Right lung (tissue), 5 donors: ENCODE results near the gene IRS2. TPM values are rescaled to one million over a fixed set of nuclear protein-coding genes. Genes with fewer than 3 reads are reported as not detected.
A peak's percentile ranks its signal among the peaks of the same experiment; 100 is the strongest.

Experiments
- DNase-seq, 2 donors: peaks; one replicate each; pipeline ENCODE4 v3.0.0-alpha.2; 2013
- polyA plus RNA-seq, 5 donors: library from polyadenylated mRNA; unstranded; fragments of 120-200 nt; gene quantifications; one replicate each; pipeline versions ENCODE4 v1.2.1 to v1.2.3, GENCODE V29; 2013; ENCODE audit warnings: inconsistent platforms in 1 of 5, low replicate concordance in 1 of 5; ENCODE audit not compliant: insufficient read length in 5 of 5, insufficient read depth in 1 of 5

Gene IRS2
- polyA plus RNA-seq, 5 donors, result 4.3 to 7.6 (median 6.8) TPM

DNA sequence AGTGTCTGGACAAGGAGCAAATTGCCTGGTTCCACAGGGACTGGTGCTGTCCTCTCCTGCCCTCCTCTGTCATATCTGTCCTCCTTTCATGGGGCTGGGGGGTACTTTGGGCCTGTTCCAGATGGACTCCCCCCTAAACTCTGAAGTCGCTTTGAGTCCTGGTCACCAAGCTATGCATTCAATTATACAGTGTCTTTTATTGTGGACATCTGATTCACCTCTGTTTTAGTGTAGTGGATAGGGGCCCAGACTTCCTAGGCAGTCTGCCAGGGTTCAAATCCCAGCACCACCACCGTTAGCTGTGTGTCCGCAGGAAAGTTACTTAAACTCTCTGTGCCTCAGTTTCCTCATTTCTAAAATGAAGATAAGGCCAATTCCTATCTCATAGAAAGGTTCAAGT is 21.0 kb upstream of the IRS2 start:
- no peak for DNase-seq

DNA sequence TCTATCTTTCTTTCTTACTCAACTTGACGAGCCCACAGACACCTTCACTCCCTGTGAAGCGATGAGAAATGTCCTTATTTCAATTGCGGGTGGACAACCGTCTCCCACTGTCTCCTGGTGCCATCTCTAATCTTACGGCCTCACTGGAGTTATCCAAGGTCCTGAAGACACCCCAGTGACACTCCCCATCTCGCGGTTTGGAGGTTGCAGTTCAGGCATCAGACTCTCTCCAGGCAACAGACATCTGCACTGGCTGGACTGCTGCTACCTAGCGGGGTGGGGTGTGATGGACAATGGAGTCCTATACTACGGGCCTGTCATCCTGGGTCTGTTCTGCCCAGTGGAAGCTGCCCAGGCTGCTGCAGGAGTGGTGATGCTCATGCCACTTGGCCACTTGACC is 18.3 kb upstream of the IRS2 start:
- DNase-seq, result no peak

DNA sequence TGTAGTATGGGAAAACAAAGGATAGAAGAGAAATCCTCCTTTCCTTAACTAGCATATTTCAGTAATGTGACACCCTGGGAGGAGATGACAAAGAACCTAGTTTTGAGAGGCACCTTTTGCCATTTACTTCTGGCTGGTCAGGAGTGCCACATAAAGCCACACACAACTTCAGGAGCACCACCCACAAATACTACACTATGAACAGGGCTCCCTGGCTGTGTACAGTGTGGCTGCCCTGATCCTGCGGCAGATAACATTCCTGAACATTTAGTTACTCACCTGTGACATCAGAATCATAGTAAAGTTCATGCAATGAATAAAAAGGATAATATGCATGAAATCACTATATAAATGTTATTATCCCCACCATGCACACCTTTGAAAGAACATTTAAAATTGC is 17.4 kb upstream of the IRS2 start:
- no peak for DNase-seq

DNA sequence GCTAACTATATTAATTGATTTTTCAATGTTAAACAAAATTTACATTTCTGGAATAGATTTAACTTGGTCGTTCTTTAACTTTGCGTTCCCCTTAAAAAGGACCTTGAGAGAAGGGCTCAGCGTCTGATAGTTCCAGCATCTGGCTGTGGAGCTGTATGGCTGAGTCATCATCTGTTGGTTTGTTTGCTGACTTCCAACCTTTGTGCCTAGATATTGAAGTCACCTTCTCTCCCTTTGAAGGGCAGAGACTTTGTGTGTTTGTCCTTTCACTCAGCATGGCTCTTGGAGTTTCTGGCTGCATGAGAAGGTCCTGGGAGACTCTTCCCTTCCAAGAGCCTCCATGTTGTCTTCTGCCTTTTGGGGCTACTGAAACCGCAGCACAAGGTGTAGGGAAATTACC is 16.6 kb upstream of the IRS2 start:
- DNase-seq, result no peak

DNA sequence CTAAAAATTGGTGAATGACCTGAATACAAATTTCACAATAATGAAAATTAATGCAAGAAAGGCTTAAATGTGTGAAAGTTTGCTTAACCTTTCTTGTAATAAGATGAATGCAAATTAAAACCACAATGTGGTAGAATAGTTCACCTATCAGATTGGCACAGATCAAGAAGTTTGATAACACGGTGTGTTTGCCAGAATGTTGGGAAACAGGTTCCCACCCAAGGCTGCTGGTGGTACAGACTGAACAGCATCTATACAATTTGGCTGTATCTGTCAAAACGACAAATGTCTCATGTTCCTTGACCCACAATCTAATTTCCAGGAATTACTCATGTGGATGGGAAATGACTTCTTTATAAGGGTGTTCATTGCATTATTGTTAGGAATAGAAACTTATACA is 8.6 kb upstream of the IRS2 start:
- DNase-seq, result no peak

DNA sequence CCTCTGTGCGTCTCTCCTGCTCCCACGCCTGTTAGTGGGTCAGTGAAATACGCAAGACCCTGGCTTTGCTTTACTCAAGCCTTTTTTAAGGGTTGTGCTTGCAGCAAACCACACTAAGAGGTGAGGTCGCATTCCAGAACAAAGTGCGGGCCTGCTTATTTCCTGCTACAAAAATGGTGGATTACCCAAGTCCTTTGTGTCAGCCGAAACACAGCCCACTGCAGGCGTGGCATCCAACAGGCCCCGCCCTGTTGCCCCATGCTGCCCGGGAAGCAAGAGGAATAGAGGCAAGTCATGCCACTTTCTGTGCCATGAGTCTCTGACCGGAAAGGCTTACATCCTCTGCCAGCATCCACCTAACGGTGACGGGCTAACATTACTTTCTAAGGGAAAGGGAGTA is 7.7 kb upstream of the IRS2 start:
- DNase-seq, result no peak

DNA sequence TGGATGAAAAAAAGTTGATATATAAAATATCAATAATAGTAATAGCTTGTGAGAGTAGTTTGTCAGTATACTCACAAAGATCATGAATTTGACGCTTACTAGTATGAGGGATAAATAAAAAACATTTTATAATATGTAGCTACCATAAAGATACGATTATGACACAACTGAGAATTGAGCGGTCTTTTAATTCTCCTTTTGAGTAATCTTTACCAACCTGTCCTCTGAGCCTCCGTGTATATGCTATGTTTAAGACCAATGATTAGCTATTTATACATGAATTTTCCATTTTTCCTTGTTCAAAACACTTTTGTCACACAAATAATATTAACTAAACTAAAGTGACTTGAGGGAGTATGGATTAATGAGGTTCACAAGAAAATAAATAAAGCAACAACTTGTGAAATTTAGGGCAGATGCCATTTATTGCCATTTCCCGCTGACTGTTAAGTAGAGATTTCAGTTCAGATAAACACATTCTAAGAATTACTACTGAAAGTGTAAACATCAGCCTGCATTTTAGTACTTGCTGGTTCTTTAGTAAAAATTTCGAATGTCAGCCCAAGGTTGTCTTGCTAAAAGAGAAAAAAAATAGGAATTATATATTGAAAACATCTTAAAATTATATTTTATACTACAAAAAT is 6.2 kb upstream of the IRS2 start:
- no peak for DNase-seq

DNA sequence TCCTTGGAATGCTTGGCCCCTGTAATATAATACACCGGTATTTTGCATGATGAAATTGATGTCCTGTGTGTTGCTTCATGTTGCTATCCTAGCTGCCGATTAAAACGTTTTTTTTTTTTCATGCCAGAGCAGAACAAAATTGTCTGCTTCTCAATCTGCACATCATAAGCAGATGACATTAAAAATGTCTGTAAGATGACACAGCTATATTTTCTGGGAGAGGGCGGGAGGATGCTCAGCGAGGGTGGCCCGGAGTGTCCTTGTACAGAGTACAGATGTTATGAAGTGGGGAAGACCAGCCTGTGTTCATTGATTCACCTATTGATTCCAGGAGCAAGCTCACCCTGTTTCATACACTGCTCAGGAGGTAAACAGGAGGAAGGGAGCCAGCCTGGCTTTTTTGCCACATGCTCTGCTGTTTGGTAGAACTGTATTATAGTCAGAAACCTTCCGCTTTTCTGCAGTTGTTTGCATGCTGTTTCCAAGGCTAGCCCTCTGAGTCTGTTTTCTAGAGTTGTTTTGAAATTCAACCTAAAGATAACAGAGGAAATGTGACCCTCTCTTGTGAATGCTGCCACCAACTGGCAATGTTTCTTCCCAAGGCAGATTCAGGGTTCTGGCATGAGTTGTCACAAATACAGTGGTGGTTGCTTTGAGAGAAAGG is 4.7 kb upstream of the IRS2 start:
- DNase-seq, result peak; percentile 29 to 47

DNA sequence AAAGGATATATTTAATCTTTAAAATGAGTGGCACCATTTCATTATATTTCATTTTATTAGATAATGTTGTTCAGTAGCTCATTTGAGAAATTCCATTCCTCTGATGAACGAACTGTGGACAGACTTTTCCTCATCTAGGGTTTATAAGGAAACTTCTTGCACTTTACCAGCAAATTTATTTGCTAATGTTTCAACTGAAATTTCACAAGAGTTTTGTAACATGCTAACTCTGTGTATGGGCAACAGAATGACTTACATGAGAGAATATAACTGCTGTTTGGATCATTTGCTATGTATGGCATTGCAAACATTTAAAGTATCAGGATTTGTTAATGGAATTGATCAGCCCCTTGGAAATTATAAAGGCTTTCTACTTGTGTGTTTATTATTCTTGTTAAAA is 3.7 kb upstream of the IRS2 start:
- DNase-seq, result no peak

DNA sequence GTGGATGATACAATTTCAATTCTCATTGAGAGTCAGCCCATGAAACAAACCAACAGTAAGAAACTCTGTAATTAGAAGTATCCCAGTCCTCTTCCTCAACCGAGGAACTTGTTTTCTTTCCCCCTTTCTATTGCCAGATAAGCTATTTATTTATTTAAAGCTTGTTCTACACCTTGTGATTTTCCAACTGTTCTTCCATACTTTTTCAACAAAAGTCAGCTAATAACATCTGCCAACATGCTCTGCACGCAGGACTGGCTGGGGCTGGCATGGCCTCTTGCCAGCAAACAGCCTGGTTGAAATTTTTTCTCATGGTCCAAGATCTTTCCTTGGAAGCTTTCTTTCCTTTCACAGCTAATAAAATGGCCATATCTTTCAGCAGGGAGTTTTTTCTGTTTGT is 2.9 kb upstream of the IRS2 start:
- DNase-seq, result no peak

DNA sequence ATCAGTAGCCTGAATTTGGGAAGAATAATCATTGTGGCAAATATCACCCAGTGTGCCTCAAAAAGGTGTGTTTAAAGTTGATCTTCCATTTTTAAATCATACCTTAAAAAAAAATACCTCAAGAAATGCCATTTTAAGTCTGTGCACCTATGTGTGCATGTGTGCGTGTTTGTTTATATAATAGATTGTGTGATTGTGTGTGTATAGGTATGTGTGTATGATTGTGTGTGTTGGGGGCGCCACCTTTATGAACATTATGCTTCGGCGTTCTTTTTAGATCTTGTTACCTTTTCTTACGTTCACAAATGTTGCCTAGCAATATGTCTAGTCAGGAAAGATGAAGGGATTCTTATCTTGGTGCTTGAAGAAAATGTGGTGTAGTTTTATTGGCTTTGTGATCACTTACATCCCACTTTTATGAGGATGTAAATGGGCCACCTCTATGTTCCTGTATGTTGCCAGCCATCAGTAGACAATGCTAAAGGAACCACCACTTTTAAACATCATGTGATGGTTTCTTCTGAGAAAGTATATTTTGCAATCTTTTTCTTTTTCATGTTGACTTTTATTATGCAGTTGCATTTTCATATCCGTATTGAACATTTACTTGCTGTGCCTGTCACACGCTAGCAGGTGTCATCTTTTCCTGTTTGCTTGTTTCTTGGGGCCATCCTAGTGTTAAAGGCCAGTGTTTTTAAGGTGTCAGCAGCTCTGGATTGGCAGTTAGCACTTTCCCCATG is 2.2 kb upstream of the IRS2 start:
- no peak for DNase-seq

DNA sequence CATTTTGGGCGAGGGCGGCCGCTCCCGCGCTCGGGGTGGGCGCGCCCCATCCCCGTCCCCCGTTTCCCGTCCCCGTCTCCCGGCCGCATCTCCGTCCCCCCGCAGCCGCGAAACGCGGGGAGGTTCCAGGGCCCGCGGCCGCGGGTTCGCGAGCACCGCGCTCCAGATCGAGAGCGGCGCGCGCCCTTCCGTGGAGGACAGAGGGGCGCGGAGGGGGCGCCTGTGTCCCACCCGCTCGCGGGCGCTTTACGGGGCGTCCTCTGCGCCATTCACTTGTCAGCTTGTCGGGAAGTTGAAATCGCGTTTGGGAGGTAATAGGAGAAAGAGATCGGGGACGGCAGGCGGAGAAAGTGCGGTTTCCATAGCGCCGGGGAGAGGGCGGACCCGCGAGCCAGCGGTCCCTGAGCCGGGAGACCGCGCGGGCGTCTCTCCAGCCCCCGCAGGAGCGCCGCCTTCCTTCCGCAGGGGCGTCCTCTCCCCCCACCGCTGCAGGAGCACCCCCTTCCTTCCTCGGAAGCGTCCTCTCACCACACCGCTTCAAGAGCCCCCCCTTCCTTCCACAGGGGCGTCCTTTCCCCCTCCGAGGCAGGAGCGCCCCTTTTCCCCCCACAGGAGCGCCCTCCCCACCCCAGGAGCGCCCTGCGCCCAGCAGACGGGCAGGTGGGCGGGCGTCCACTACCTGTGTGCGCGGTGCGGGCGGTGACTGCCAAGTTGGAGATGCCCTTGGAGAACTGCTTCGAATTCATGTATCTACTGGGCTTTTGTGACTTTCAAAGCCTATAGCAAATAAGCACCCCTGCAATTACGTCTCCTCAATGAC is 962 bp upstream of the IRS2 start:
- DNase-seq, result peak; percentile 42 to 54

DNA sequence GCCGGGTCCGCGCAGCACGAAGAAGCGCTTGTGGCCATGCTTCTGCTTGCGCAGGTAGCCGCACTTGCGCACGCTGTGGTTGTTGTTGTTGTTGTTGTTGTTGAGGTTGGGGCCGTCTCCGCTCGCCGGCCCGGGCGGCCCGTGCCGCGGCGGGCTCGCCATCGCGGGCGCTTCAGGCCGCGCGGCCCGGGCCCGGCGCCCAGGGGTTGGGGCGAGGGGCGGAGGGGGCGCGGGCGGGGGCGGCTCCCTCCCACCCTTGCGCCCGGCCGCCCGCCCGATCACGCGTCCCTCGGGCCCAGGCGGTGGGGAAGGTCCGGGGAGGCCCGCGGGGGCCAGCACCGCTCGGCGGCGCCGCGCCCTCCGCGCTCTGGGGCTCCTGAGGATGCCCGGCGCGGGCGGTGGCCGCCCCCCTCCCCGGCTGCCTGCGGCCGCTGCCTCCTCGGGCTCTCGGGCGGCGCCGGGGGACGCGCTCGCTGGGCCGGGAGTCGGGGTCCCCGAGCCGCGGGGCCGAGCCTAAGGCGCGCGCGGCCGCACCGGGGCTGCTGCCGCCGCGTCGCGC is 412 bp downstream of the IRS2 start:
- DNase-seq, result no peak

DNA sequence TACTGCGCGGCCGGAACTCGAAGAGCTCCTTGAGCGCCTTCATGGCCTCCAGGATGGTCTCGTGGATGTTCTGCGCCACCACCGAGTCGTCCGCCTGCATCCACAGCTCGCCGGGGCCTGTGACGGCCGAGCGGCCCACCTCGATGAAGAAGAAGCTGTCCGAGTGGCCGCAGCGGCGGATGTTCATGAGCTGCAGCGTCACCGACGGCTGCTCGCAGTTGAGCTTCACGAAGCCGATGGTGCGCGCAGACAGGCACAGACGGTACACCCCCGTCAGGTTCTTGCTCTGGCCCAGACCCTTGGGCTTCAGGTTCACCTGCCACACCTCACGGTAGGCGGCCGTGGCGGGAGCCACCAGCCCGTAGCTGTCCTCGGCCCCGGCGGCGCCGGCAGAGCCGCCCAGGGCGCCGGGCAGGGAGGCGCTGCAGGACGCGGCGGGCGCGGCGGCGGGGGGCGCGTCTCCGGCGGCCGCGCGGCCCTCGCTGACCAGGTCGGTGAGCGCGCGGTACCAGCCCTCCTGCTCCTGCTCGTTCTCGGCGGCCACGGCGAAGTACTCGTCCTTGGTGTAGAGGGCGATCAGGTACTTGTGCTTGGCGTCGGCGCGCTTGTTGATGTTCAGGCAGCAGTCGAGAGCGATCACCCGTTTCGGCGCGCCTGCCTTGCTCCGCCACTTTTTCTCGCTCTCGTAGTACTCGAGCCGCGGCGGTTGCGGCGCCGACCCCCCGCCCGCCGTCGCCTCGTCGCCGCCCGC is 1.1 kb downstream of the IRS2 start:
- peak; percentile 27 to 45 for DNase-seq

DNA sequence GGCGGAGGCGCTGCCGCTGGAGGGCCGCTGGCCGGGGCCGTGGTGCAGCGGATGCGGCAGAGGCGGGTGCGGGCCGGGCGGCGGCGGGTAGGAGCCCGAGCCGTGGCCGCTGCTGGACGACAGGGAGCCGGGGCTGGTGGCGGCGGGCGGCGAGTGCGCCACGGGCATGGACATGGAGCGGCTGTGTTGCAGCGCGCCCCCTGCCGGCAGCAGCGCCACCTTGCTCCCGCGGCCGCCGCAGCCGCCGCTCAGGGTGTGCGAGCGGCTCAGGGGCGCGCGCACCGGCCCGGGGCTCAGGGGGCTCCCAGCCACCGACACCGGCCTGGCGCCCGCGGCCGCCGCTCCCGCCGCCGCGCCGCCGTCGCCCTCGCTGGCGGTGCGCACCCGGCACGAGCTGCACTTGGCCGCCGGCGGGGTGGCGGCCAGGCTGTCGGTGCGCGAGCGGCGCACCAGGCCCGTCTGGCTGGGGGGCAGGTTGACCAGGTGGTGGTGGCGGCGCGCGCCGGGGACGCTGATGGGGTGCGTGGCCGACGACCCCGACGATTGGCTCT is 1.7 kb downstream of the IRS2 start:
- DNase-seq, result peak; percentile 49 to 61

DNA sequence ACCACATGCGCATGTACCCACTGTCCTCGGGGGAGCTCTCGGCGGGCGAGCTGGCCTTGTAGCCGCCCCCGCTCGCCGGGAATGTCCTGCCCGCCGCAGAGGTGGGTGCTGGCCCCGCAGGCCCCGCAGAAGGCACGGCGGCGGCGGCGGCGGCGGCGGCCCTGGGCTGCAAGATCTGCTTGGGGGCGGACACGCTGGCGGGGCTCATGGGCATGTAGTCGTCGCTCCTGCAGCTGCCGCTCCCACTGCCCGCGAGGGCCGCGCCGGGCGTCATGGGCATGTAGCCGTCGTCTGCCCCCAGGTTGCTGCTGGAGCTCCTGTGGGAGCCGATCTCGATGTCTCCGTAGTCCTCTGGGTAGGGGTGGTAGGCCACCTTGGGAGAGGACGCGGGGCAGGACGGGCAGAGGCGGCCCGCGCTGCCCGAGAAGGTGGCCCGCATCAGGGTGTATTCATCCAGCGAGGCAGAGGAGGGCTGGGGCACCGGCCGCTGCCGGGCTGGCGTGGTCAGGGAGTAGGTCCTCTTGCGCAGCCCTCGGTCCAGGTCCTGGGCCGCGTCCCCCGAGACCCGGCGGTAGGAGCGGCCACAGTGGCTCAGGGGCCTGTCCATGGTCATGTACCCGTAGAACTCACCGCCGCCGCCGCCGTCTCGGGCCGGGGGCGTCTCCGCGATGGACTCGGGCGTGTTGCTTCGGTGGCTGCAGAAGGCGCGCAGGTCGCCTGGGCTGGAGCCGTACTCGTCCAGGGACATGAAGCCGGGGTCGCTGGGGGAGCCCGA is 2.4 kb downstream of the IRS2 start:
- no peak for DNase-seq

DNA sequence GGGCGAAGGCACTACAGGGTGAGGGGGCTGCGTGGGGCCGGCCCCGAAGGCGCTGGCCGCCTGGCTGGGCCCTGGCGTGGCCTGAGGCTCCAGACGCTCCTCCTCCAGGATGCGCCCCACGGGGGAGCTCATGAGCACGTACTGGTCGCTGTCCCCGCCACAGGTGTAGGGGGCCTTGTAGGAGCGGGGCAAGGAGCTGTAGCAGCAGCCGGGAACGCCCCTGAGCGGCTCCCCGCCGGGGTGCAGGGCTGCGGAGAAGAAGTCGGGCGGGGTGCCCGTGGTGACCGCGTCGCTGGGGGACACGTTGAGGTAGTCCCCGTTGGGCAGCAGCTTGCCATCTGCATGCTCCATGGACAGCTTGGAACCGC is 3.0 kb downstream of the IRS2 start:
- DNase-seq, result no peak

DNA sequence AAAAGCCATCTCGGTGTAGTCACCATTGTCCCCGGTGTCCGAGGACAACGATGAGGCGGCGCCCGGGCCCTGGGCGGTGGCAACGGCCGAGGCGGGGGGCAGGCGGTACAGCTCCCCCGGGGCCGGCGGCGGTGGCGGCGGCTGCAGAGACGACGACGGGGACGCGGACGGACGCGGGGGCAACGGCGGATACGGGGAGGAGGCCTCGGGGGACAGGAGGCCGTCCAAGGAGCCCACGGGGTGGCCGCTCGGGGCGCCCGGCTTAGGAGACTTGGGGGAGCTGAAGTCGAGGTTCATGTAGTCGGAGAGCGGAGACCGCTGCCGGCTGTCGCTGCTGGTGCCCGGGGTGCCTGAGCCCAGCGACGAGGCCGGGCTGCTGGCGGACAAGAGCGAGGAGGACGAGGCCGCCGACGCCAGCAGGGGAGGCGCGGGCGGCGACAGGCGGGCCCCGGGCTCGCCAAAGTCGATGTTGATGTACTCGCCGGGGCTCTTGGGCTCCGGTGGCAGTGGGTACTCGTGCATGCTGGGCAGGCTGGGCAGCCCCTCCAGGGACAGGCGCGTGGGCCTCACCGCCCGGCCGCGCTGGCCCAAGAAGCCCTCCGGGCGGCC is 3.5 kb downstream of the IRS2 start:
- DNase-seq, result no peak

DNA sequence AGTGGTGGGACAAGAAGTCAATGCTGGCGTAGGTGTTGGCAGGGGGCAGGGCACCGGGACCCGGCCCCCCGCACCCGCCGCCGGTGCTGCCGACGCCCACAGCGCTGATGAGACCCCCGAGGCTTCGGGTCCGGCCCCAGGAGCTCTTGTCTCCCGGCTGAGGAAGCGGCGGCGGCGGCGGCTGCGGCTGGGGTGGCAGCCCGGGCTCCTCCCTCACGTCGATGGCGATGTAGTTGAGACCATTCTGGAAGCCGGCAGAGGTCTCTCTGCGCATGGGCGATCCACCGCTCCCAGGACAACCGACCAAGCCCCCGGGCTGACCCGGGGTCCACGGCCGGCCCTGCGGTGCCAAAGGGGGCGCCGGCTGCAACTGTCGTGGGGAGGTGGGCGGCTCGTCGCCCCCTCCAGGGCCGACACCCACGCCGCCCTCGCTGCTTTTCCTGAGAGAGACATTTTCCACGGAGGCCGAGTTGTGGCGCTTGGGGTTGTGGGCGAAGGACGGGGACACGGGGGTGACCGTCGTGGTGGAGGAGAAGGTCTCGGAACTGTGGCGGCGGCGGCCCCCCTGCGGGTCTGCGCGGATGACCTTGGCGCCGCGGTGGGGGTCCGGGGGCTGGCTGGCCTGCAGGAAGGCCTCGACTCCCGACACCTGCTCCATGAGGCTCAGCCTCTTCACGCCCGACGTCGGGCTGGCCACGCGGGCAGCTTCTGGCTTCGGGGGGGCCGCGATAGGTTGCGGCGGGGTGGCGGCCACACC is 4.1 kb downstream of the IRS2 start:
- DNase-seq, result no peak
